Activated CD4-positive, alpha-beta T cell treated with anti-CD3 and anti-CD28 coated beads, Interleukin-2, amount 50 U/mL, for 1 hour (primary cell): ENCODE data around the gene USP24.
"Not testable (repeated sequence)": the region's sequence is repeated elsewhere in the genome, so short reads cannot be mapped to it uniquely, and the experiment has no call there.

Experiments used
- DNase-seq: peaks from one replicate; pipeline ENCODE4 v3.0.0-alpha.2; 2020

The USP24 gene

GRCh38 chr1:55231745-55232144 is 16.6 kb upstream of the USP24 start:
- no peak for DNase-seq

DNA sequence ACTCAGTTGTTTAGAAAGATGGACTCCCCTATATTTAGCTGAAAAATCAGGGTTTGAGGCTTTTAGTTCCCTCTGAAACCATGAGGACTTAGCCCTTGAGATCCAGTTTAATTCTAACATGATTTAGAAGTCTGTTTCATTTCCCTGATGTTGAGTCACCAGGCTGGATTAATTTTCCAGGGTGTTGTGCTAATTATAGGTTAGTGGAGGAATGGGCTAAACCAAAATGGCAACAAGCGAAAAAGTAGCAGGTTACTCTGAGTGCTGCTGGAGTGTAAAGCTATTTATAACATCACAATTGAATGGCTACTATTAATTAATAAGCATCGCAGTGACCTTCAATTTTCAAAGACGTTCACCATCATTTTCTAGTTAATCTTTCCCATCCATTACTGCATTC is 15.5 kb upstream of the USP24 start:
- no peak for DNase-seq

GRCh38 chr1:55229726-55230125 is 14.6 kb upstream of the USP24 start:
- not testable (repeated sequence) for DNase-seq

DNA sequence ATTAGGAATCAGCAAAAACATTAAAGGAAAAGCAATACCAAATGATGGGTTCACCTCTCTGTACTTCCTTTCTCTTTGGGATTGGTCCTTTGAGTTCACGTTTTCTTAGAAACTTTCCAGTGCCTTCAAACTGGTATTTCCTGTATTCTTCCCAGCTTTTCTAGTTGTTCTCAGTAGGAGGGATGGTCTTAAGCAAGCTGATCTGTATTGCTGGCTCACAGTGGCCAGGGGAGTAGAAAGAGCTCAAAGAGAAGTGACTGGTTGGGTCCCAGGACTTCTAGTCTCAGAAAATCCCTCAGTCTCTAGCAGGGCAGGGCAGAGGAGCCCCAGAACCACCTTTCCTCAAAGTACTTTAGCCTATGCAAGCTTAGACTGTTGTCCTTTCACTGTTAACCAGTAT is 10.1 kb upstream of the USP24 start:
- no peak for DNase-seq

- no peak for DNase-seq
These were observed 9.6 kb upstream of the USP24 start for GRCh38 chr1:55224729-55225128.

- no peak for DNase-seq
These were observed 7.0 kb upstream of the USP24 start for GRCh38 chr1:55222152-55222551.

DNA sequence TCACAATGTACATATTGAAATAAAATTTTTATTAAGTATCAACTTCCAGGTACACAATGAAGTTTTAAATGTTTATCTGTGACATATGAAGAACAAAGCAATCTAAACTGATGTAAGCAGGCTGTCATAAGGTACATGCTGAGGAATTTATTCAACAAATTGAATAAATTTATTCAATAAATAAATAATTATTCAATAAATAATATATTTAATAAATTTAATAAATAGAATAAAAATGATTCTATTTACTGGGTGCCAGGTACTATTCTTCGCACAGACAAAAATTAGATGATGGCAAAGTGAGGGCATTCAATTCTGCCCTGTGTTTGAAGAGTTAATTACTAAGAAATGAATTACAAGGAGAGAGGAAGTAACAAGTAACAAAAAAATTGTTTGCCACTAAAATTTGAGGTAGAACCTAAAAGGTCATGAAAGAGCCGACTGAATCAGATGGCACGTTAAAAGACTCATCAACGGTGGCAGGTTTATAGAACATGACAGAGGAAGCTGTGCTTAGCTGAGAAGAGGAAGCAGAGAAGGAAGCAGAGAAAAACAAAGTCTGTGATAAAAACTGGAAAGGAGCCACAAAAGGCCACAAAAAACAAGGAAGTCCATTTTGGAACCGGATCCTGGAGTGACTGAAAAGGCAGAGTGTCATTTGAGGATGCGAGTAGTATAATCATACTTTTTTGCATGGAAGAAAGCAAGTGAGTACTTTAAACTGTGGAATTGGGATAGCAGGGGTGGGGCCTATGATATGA is 2.2 kb upstream of the USP24 start:
- no peak for DNase-seq

DNA sequence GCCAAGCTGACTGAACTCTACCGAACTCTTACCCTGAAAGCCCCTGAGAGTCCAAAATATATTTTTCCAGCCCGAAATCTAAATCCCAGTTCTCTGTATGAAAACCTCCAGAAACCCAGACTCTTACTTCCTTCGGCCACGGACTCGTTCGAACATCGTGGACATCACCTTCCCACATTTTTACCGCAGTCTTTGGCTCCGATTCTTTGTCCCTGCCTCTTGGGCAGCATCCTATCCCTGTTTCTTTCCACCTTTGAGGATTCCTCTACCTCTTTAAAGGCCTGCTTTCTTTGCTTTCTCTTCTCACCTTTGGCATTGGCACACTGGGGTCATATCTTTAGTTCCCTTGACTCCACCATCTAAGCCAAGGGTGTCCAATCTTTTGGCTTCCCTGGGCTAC is 932 bp upstream of the USP24 start:
- no peak for DNase-seq

GRCh38 chr1:55214934-55215193 is 300 bp downstream of the USP24 start:
- DNase-seq: no peak

DNA sequence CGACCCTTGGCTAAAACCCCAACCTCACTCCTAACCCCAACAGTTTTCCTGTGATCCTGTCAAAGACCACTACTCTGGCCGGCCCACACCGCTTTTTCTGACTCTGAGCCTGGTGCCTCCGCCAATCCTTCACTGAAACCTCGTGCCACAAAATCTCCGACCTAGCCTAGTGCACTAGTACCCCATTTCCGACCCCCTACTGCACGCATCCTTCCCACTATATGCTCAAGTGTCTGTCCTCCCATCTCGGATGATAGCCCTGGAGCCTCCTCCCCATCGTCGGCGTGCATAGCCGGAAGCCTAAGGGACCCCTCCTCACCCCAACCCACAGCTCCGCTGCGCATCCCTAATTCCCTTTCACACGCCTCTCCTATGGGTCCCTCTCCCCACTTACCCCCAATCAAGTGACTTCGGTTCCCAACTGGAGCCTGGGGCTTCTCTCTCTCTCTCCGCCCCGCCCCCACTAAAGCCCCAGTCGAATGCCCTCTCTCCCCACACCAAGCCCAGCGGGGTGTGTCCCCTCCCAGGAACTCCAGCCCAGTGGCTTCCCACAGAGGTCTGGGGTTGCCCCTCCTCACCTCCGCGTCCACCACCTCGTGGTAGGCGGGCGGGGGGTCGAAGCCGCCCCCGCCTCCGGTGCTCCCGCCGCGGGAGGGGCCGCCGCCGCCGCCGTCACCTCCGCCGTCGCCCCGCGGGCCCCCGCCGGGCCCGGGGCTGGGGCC is 791 bp downstream of the USP24 start:
- DNase-seq: peak; percentile 18

DNA sequence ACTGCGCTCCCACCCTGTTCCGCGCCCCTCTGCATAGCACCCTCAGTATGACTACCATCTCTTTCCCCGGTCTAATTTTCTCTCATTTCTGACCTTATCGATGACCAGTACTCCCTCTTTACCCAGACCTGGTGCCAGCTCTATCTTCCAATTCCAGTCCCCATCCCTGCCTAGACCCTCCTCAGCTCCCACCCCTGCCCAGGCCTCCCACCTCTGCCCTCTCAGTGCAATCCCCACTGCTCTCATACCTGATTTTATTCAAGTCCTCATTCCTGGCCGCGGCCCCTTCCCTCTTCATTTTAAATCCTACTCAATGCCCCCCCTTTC is 1.3 kb downstream of the USP24 start:
- DNase-seq: no peak

DNA sequence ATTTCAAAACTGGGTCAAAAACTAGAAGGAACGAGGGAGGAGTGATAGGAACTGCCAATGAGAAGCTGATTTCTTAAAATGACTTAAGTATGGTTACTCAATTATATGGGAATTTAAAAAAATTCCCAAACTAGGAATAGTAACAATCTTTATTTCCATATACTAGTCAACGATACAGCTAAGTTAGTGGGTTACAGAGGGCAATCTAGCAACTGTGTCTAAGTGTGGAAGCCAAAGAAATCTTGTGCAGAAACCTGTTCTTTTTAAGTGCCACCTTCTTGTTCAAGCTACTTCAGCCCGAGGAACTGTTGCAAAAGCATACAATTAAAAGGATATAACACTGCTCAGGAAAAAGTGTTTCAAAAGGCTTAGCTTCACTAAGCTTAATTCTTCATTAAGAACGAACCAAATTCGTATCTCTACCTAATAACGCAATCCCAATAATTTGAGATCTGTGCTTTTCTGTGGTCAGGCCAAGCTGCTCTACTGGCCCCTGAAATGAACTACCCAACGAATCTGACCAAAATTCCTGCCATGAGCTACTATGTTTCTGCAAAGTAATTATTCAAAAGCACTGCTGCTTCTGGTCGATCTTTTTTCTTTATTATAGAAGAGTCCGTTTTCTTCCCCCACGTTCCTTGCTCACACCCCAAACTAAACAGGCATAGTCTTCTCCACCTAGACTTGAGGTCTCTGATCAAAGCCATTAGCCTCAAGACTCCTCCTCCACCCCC is 1.8 kb downstream of the USP24 start:
- DNase-seq: no peak

GRCh38 chr1:55212349-55213150 is 2.6 kb downstream of the USP24 start:
- peak; percentile 20 for DNase-seq

DNA sequence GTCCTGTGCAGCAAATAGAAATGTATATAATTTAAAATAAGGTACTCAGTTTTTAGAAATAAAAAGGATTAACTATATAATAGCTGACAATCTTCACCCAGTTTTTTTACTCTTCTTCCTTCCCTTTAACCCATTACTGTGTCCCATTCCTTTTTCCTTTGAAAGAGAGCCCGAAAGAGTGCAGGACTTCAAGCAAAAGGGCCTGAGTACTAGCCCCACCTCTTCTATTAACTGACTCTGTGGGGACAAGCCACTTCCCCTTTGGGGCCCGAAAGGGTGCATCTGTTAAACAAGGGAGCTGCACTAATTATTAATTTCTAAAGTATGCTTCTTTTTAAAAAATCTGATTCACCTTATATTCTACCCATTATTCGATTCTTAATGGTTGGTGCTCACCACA is 3.3 kb downstream of the USP24 start:
- DNase-seq: no peak

- no peak for DNase-seq
These were observed 4.0 kb downstream of the USP24 start for GRCh38 chr1:55210990-55211801.

DNA sequence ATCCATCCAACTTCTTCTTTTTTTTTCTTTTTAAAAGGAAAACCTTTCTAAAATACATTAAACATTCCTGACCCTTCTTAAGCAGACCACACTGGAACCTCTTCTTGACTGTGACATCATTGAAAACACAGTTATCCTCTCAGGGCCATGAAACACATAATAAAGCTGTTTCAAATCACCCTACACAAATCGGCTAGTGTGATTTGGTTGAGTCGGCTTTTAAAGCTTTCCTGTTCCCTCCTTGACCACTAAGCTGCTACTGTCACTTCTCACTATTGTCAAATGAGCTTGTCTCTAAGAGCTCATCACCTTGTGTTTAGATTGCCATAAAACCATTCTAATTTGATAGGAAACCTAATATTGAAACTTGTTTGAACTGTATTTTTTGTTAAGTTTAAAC is 5.9 kb downstream of the USP24 start:
- no peak for DNase-seq

- no peak for DNase-seq
These were observed 9.0 kb downstream of the USP24 start for GRCh38 chr1:55206210-55206609.

- no peak for DNase-seq
These were observed 10.2 kb downstream of the USP24 start for GRCh38 chr1:55204997-55205396.

- no peak for DNase-seq
These were observed 12.1 kb downstream of the USP24 start for GRCh38 chr1:55203064-55203463.

DNA sequence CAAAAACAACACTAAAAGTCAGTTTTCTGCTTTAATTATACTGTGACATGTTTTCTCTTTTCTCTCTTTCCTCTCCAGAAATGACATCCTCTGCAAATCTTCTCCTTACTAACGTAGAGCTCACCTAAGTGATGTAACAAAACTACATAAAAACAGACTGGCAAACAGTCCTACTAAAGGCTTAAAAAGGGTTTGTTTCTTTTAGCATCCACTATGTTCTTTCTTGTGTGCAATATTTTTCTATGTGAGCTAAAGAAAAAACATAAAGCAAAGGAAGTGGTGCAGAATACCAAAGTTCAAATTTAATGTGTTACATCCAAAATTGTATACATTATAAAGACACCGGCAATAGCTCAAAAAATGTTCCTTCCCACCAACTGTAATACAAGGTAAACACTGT is 14.5 kb downstream of the USP24 start:
- no peak for DNase-seq

DNA sequence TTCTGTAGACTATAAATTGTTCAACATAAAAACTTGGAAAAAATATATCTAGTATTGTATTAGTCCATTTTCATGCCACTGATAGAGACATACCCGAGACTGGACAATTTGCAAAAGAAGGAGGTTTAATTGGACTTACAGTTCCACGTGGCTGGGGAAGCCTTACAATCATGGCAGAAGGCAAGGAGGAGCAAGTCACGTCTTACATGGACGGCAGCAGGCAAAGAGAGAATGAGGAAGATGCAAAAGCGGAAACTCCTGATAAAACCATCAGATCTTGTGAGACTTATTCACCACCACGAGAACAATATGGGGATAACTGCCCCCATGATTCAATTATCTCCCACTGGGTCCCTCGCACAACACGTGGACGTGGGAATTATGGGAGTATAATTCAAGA is 15.4 kb downstream of the USP24 start:
- not testable (repeated sequence) for DNase-seq

DNA sequence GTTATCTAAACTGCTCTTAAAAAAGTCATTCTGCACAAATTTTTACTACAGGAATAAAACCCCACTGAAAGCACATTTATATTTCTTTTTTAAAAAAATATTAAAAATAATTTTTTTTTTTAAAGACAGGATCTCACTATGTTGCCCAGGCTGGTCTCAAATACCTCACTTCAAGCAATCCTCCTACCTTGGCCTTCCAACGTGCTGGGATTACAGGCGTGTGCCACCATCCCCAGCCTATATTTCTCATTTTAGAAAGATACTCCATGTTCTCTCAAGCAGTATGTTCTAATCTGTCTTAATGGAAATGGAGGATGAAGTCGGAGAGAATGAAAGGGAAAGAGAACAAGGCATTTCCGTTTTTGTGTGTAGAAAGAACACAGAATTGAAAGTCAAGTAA is 17.1 kb downstream of the USP24 start:
- DNase-seq: no peak

- no peak for DNase-seq
These were observed 18.1 kb downstream of the USP24 start for GRCh38 chr1:55197099-55197498.
